WTC11 (cell line): ENCODE measurements around the gene GPR158. TPM values are rescaled to one million over a fixed set of nuclear protein-coding genes. Genes with fewer than 3 reads are reported as not detected.

ENCODE experiments used
- ATAC-seq: fragments of 200-7000 bp; cut with Tn5 transposase; 2 replicates; pipeline ENCODE4 v1.10.0; 2021; ENCODE audit warnings: mild to moderate bottlenecking, moderate library complexity
- CTCF ChIA-PET: fragments of 300-600 bp; sonication (Branson Sonifier 250); formaldehyde crosslinking; loops from one replicate; lab custom pipeline; 2021; ENCODE audit warnings: antibody characterized with exemption; lab: Charles Lee
- POLR2A ChIA-PET: fragments of 350-600 bp; sonication (Branson Sonifier 250); formaldehyde crosslinking; loops from one replicate; lab custom pipeline; 2021; ENCODE audit warnings: antibody characterized with exemption; lab: Charles Lee
- DNase-seq: peaks from one replicate; pipeline ENCODE4 v3.0.0; 2021; ENCODE audit warnings: low spot score
- H3K27ac Mint-ChIP-seq: 2 replicates; pipeline ENCODE4 v1.8.0; 2021; ENCODE audit warnings: mixed read lengths
- H3K27me3 Mint-ChIP-seq: 2 replicates; pipeline ENCODE4 v1.8.0; 2021; ENCODE audit warnings: low read depth, mild to moderate bottlenecking, moderate library complexity, mixed read lengths
- H3K36me3 Mint-ChIP-seq: 2 replicates; pipeline ENCODE4 v1.8.0; 2021; ENCODE audit warnings: mixed read lengths
- H3K4me1 Mint-ChIP-seq: 2 replicates; pipeline ENCODE4 v1.8.0; 2022; ENCODE audit warnings: mixed read lengths
- H3K4me3 Mint-ChIP-seq: 2 replicates; pipeline ENCODE4 v1.8.0; 2021; ENCODE audit warnings: mild to moderate bottlenecking, moderate library complexity, mixed read lengths
- H3K9me3 Mint-ChIP-seq: 2 replicates; pipeline ENCODE4 v1.8.0; 2021; ENCODE audit warnings: mixed read lengths
- CDX4 ChIP-seq: fragments of 250-450 bp; sonication (Bioruptor Pico); IDR thresholded peaks from 2 replicates; pipeline ENCODE4 v1.9.0; 2021; ENCODE audit warnings: moderate library complexity, mild to moderate bottlenecking, inconsistent platforms, borderline replicate concordance
- CREB1 ChIP-seq: sonication (generic); formaldehyde crosslinking; IDR thresholded peaks from 2 replicates; pipeline ENCODE4 v1.8.0; 2023; ENCODE audit warnings: mild to moderate bottlenecking, missing genetic modification reagents
- FOXJ3 ChIP-seq: sonication (generic); formaldehyde crosslinking; IDR thresholded peaks from 2 replicates; pipeline ENCODE4 v1.9.0; 2021; ENCODE audit warnings: missing genetic modification reagents, mild to moderate bottlenecking, borderline replicate concordance
- FOXK1 ChIP-seq: sonication (generic); formaldehyde crosslinking; IDR thresholded peaks from 2 replicates; pipeline ENCODE4 v1.8.0; 2022; ENCODE audit warnings: mild to moderate bottlenecking, moderate library complexity, missing genetic modification reagents
- GABPB1 ChIP-seq: sonication (generic); formaldehyde crosslinking; IDR thresholded peaks from 2 replicates; pipeline ENCODE4 v1.8.1; 2023; ENCODE audit warnings: mild to moderate bottlenecking, missing genetic modification reagents
- HMGA2 ChIP-seq: fragments of 250-450 bp; sonication (Bioruptor Pico); IDR thresholded peaks from 2 replicates; pipeline ENCODE4 v1.4.0; 2021; ENCODE audit warnings: mild to moderate bottlenecking, moderate library complexity
- HMGXB4 ChIP-seq: sonication (generic); formaldehyde crosslinking; IDR thresholded peaks from 2 replicates; pipeline ENCODE4 v1.8.1; 2023; ENCODE audit warnings: mild to moderate bottlenecking, moderate library complexity, missing genetic modification reagents
- IRF2 ChIP-seq: sonication (generic); formaldehyde crosslinking; IDR thresholded peaks from 2 replicates; pipeline ENCODE4 v1.8.0; 2022; ENCODE audit warnings: low read depth, missing genetic modification reagents, borderline replicate concordance
- MAX ChIP-seq: sonication (generic); formaldehyde crosslinking; IDR thresholded peaks from 2 replicates; pipeline ENCODE4 v1.8.0; 2022; ENCODE audit warnings: mild to moderate bottlenecking, missing genetic modification reagents
- NFYB ChIP-seq: sonication (generic); formaldehyde crosslinking; conservative IDR thresholded peaks from 2 replicates; pipeline ENCODE4 v1.8.0; 2022; ENCODE audit warnings: low read depth, missing genetic modification reagents
- NR1H2 ChIP-seq: sonication (generic); formaldehyde crosslinking; IDR thresholded peaks from 2 replicates; pipeline ENCODE4 v1.9.0; 2021; ENCODE audit warnings: mild to moderate bottlenecking, moderate library complexity, missing genetic modification reagents
- PRRX2 ChIP-seq: fragments of 250-450 bp; sonication (Bioruptor Pico); IDR thresholded peaks from 2 replicates; pipeline ENCODE4 v1.8.0; 2021; ENCODE audit warnings: mild to moderate bottlenecking
- RELA ChIP-seq: sonication (generic); formaldehyde crosslinking; IDR thresholded peaks from 2 replicates; pipeline ENCODE4 v1.8.1; 2022; ENCODE audit warnings: missing genetic modification reagents, mild to moderate bottlenecking, borderline replicate concordance
- RORB ChIP-seq: fragments of 250-450 bp; sonication (Bioruptor Pico); IDR thresholded peaks from 2 replicates; pipeline ENCODE4 v1.9.0; 2021; ENCODE audit warnings: mild to moderate bottlenecking
- TCF7 ChIP-seq: sonication (generic); formaldehyde crosslinking; IDR thresholded peaks from 2 replicates; pipeline ENCODE4 v1.8.0; 2022; ENCODE audit warnings: mild to moderate bottlenecking, low read depth, missing genetic modification reagents, moderate library complexity
- ZNF416 ChIP-seq: fragments of 250-450 bp; sonication (Bioruptor Pico); IDR thresholded peaks from 2 replicates; pipeline ENCODE4 v1.9.0; 2021; ENCODE audit warnings: mild to moderate bottlenecking, inconsistent platforms
- ZNF512 ChIP-seq: sonication (generic); formaldehyde crosslinking; IDR thresholded peaks from 2 replicates; pipeline ENCODE4 v1.8.1; 2022; ENCODE audit warnings: missing genetic modification reagents, borderline replicate concordance
- ZNF671 ChIP-seq: fragments of 250-450 bp; sonication (Bioruptor Pico); IDR thresholded peaks from 2 replicates; pipeline ENCODE4 v1.8.0; 2021; ENCODE audit warnings: mild to moderate bottlenecking
- ZSCAN18 ChIP-seq: fragments of 250-450 bp; sonication (Bioruptor Pico); IDR thresholded peaks from 2 replicates; pipeline ENCODE4 v2.1.2; 2022; ENCODE audit warnings: mild to moderate bottlenecking, moderate library complexity
- total RNA-seq: library from RNA; stranded (reverse); gene quantifications from 3 replicates; pipeline ENCODE4 v1.2.3, GENCODE V29; 2021

GPR158 gene
- total RNA-seq, 1 experiment from 2014 or later = 0.63 TPM

GRCh38 chr10:25142116-25142864 lies 32.5 kb upstream of the GPR158 start:
- Mint-ChIP-seq H3K27ac (no peak overlapping the region), H3K9me3 (peaks cover 19% of the 10 kb centered on the region), H3K4me1 (no peaks in the 10 kb centered on the region), H3K27me3 (no peaks in the 10 kb centered on the region), H3K4me3 (no peak overlapping the region), H3K36me3 (no peaks in the 10 kb centered on the region)
- ATAC-seq (no peak), DNase-seq (no peak)
- CTCF ChIA-PET = interaction anchor here (1.5 kb wide), 1 partner anchor 29 kb away, joined by 4 read pairs; no protein-coding TSS in a partner anchor
- no peak for TF ChIP-seq FOXK1
- no peak for TF ChIP-seq CREB1 (CRISPR knock-in tag)
- no peak for TF ChIP-seq IRF2 (CRISPR knock-in tag)
- TF ChIP-seq GABPB1 = no peak
- POLR2A ChIA-PET = no interaction called here

- peaks cover 14% of the 10 kb centered on the region for H3K9me3 Mint-ChIP-seq
- no peak overlapping the region for H3K4me3 Mint-ChIP-seq
- H3K27ac Mint-ChIP-seq = no peak overlapping the region
- DNase-seq (no peak), ATAC-seq (no peak)
- H3K36me3 Mint-ChIP-seq = peaks cover 3% of the 10 kb centered on the region; the same call in 1 of the 2 replicates
- no peaks in the 10 kb centered on the region for H3K4me1 Mint-ChIP-seq
- H3K27me3 Mint-ChIP-seq = no peaks in the 10 kb centered on the region; the same call in 1 of the 2 replicates
- TF ChIP-seq PRRX2 (CRISPR knock-in tag) (no peak), CDX4 (no peak), TCF7 (no peak), NR1H2 (CRISPR knock-in tag) (no peak), ZNF512 (CRISPR knock-in tag) (no peak), NFYB (no peak)
- CTCF ChIA-PET = interaction anchor here (1.7 kb wide), 1 partner anchor 45 kb away, joined by 6 read pairs; no protein-coding TSS in a partner anchor
- POLR2A ChIA-PET = interaction anchor here (0.9 kb wide), 1 partner anchor 17 kb away, joined by 4 read pairs; the partner anchor contains the start of gene GPR158
These were observed 17.2 kb upstream of the GPR158 start for GRCh38 chr10:25157650-25158049.

- no peak overlapping the region for H3K27ac Mint-ChIP-seq
- H3K4me1 Mint-ChIP-seq = no peaks in the 10 kb centered on the region
- CTCF ChIA-PET = no interaction called here
- no peak for TF ChIP-seq ZNF671 (CRISPR knock-in tag)
- no peak for TF ChIP-seq MAX (CRISPR knock-in tag)
- TF ChIP-seq RORB = no peak
- no peak for TF ChIP-seq FOXJ3 (CRISPR knock-in tag)
- no peak for TF ChIP-seq ZSCAN18 (CRISPR knock-in tag)
- no peak for TF ChIP-seq HMGXB4 (CRISPR knock-in tag)
- TF ChIP-seq RELA (CRISPR knock-in tag) = no peak
- TF ChIP-seq ZNF416 (CRISPR knock-in tag) = no peak
- TF ChIP-seq HMGA2 (CRISPR knock-in tag) = no peak
- TF ChIP-seq, all 79 proteins: peak for 0
- POLR2A ChIA-PET = no interaction called here
- ATAC-seq (no peak), DNase-seq (no peak)
- peaks cover 5% of the 10 kb centered on the region for H3K36me3 Mint-ChIP-seq
- no peak overlapping the region for H3K4me3 Mint-ChIP-seq
- peaks cover 15% of the 10 kb centered on the region for H3K9me3 Mint-ChIP-seq
- no peaks in the 10 kb centered on the region; the same call in 1 of the 2 replicates for H3K27me3 Mint-ChIP-seq
These were observed 15.2 kb upstream of the GPR158 start for GRCh38 chr10:25159591-25159990.
